GM21786 (cell line): Measurements from ENCODE around the gene MICAL2.

ENCODE experiments used
- ATAC-seq: cut with Tn5 transposase; IDR thresholded peaks from one replicate; pipeline ENCODE4 v1.9.1; 2021; ENCODE audit not compliant: unreplicated experiment

Gene MICAL2

GRCh38 chr11:12200991-12201985 is 90.9 kb downstream of the MICAL2 start:
- ATAC-seq, result no peak

DNA sequence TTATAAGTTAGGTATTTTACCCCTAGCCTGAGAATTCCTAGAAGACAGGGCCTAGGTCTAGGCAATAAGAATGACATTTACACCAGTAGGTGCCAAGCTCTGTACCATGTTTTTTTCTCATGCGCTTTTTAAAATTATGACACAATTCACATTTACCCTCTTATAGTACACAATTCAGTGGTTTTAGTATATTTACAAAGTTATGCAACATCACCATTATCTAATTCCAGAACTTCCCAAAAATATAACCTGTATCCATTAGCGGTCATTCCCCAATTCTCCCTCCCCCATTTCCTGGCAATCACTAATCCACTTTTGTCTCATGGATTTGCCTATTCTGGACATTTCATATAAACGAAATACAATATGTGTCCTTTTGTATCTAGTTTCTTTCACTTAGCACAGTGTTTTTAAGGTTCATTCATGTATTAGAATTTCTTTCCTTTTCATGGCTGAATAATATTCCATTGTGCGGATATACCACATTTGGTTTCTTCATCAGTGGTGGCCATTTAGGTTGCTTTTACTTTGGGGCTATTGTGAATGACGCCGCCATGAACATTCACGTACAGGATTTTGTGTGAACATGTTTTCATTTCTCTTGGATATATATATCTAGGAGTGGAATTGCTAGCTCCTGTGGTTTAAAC is 92.4 kb downstream of the MICAL2 start:
- ATAC-seq, result no peak

DNA sequence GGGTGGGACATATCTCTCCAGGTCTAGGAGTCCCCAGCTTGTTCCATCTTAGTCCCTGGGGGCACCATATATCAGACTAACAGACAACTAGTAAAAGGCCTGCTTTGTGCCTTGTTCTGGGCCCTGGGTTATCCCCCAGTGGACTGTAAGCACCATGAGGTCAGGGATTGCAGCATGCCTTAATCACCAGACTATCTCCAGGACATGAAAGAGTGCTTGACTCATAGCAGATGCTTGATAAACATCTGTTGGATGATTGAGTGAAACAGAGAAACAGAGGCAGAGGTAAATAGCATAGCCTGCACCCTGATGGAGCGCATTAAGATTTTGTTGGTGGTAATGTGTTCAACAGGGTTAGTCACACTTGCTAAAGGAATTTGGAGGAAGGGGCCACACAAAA is 94.1 kb downstream of the MICAL2 start:
- no peak for ATAC-seq

GRCh38 chr11:12205330-12205729 is 94.9 kb downstream of the MICAL2 start:
- no peak for ATAC-seq

- no peak for ATAC-seq
Observed at GRCh38 chr11:12206529-12206928, 96.1 kb downstream of the MICAL2 start.

DNA sequence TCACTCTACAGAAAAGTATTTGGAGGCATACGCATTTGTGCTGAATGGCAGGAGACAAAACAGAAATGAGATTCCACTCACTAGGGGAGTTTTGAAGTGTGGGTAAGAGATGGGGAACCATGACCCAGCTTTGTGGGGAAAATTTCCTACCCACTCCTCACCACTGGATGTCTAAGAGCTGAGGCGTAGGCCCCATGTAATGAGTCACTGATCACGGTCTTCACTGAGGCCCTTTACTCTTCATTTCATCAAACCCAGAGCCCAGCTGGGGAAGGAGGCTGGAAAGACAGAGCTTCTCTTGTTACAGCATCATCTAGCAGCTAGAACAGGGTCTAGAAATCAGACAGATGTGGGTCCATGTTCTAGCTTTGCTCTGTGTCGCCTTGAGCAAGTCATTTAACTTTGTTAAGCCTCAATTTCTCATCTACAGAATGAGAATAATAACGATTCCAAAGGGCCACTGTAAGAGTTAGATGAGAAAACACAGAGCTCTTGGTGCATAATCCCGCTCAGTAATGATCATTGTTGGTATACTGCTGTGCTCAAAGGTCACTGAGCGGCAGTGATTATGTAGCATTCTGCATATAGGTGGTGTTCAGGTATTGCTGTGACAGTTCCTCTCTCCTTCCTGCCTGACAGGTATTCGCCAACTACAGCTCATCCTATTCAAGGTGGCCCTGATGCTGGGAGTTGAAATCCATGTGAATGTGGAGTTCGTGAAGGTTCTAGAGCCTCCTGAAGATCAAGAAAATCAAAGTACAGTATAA is 97.2 kb downstream of the MICAL2 start:
- no peak for ATAC-seq

DNA sequence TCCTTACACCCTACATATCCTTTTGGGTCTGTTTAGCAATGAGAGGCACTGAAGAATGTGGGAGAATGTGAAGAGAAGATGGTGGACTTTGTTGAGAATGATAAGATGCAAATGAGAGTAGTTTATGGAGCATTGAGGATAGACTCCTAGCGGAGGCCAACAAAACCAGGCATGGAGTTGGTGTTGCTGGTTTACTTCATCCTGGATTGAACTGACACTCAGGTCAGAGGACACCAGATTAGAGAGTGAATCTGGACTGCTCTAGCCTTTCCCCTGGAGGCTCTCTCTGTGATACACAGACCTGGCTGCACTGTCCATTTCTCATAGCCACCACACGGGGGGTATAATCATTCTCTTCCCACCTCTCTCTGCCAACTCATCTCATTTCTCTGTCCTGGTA is 98.7 kb downstream of the MICAL2 start:
- ATAC-seq, result no peak

- no peak for ATAC-seq
Observed at GRCh38 chr11:12210200-12210599, 99.8 kb downstream of the MICAL2 start.

DNA sequence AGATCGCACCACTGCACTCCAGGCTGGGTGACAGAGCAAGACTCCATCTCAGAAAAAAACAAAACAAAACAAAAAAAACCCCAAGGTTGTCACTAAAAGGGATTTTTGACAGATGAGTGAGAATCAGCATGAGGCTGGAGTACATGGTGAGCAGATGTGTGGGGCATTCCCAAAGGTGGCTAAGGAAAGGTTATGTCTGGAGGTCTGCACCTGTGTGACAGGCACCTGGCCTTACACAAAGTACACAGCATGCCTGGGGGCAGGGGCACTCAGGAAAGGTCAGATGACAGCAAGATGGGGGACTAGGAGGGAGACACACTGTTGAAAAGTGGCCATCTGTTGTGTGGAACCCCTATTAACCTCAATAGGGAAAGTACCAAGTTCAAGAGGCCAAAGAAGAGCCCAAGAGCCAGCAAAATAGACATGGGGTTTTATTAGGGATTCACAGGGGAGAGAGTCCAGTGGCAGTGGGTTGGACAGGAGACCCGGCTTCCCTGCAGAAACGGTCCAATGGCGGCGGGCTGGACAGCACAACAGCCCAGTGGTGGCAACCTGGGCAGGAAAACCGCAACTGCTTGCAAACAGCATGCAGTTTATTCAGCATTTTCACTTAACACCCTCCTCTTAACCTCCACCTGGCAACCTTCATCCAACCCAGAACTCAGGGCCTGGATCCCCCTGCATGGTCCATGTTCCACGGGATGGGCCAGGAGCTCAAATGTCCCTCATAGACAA is 101.1 kb downstream of the MICAL2 start:
- no peak for ATAC-seq

DNA sequence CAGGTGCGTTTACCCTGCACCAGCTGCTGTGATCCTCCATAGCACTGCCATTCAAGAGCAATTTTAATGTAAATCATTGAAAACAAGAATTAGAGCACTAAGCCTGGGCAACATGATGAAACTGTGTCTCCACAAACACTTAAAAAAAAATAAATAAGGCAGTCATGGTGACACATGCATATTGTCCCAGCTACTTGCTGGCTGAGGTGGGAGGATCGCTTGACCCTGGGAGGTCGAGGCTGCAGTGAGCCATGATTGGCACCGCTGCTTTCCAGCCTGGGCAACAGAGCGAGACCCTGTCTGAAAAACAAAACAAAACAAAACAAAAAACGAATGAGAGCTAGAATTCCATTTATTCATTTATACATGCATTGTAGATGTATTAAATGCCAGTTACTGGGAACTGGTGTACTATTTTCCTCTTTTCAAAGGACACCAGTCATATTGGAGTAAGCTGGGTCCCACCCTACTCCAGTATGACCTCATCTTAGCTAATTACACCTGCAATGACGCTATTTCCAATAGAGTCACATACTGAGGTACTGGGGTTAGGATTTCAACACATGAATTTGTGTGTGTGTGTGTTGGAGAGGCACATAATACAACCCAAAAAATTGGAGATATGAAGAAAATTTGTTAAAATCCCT is 101.9 kb downstream of the MICAL2 start:
- no peak for ATAC-seq

DNA sequence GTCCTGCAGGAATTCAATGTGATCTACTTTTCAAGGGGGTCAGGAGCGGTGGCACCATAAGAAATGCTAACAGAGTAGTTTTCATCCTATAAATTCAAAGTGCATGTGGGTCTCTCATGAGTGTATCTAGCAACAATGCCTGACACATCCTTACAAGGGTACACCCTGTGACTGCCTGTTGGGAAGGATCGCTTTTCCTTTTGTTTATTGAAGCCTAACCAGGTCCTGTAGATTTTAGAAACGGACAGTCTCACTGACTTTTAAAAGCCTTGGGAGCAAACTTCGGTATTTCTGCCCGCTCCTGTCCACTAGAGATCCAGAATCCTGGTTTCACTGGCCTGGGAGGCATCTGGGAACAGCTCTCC is 102.4 kb downstream of the MICAL2 start:
- ATAC-seq, result no peak

- ATAC-seq, result no peak
Observed at GRCh38 chr11:12213883-12214282, 103.5 kb downstream of the MICAL2 start.

- no peak for ATAC-seq
Observed at GRCh38 chr11:12214751-12215150, 104.4 kb downstream of the MICAL2 start.

- ATAC-seq, result no peak
Observed at GRCh38 chr11:12215181-12215593, 104.8 kb downstream of the MICAL2 start.

DNA sequence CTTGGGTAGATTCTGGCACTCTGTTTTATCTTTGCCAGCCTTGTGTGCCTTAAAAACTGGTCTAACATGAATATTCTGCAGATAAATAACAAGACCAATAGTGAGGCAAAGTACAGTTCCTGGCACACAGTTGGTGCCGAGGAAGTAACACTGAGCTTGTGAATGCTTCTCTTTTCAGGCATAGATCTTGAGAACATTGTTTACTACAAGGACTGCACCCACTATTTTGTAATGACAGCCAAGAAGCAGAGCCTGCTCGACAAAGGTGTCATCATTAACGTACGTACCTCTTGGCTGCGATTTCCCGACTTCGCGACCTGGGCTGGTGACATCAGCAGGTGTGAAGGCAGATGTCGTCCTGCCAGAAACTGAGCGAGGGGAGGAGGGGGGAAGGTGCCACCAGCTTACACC is 105.7 kb downstream of the MICAL2 start:
- no peak for ATAC-seq

- ATAC-seq, result no peak
Observed at GRCh38 chr11:12216671-12217374, 106.4 kb downstream of the MICAL2 start.

GRCh38 chr11:12217879-12218278 is 107.5 kb downstream of the MICAL2 start:
- ATAC-seq, result no peak

DNA sequence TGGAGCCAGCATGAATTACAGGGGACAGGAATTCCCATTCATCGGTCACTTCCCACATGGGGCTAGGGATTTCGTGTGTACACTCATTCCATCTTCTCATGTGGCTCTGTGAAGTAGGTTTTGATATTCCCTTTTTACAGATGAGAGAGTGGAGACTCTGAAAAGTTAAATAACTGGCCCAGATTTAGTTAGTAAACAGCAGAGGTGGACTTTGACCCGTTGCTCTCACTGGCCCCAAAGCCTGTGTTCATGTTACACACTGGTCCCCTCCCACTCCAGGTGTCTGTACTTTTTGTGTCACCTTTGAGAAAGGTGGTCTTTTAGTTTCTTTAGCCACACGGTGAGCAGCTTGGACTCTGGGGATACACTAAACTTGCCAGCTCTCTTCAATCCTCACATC is 108.5 kb downstream of the MICAL2 start:
- no peak for ATAC-seq

GRCh38 chr11:12219757-12220156 is 109.4 kb downstream of the MICAL2 start:
- no peak for ATAC-seq

DNA sequence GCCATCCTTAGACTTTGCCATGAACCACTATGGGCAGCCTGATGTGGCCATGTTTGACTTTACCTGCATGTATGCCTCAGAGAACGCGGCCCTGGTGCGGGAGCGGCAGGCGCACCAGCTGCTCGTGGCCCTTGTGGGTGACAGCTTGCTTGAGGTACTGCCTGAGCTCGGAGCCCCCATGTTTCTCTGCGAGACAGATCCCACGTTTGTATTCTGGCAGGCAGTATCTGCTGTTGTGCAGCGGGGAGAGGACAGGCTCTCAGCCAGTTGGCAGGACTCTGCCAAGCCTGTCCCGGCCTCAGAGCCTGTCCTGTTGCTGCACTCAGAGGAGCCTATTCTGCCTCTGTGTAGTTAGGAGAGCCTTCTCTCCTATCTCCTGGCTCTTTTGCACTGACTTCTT is 109.9 kb downstream of the MICAL2 start:
- ATAC-seq, result no peak
